Naive B cell (primary cell): ENCODE results near the gene NDST1. TPM values are rescaled to one million over a fixed set of nuclear protein-coding genes. Genes with fewer than 3 reads are reported as not detected.
A peak's percentile ranks its signal among the peaks of the same experiment; 100 is the strongest.

Experiments used
- ATAC-seq, 2 donors: fragments of 150-1000 bp; cut with Tn5 transposase; 2 replicates each; pipeline ENCODE4 v1.10.0; 2021; ENCODE audit warnings: low read depth in 2 of 2, mild to moderate bottlenecking in 2 of 2, moderate library complexity in 2 of 2
- DNase-seq: peaks from one replicate; pipeline ENCODE4 v3.0.0; 2022
- H3K27ac Mint-ChIP-seq, 6 donors: one replicate each; pipeline ENCODE4 v1.8.0; 2020 to 2022; ENCODE audit warnings: mild to moderate bottlenecking in 6 of 6, mixed read lengths in 6 of 6, moderate library complexity in 5 of 6, inconsistent platforms in 2 of 6
- H3K27me3 Mint-ChIP-seq, 3 donors: one replicate each; pipeline ENCODE4 v1.8.0; 2021 to 2022; ENCODE audit warnings: mixed read lengths in 3 of 3, mild to moderate bottlenecking in 1 of 3
- H3K36me3 Mint-ChIP-seq, 2 donors: one replicate each; pipeline ENCODE4 v1.8.0; 2020 to 2022; ENCODE audit warnings: mixed read lengths in 2 of 2, inconsistent platforms in 1 of 2, mild to moderate bottlenecking in 1 of 2
- H3K4me1 Mint-ChIP-seq, 3 donors: one replicate each; pipeline ENCODE4 v1.8.0; 2020 to 2022; ENCODE audit warnings: mixed read lengths in 3 of 3, inconsistent platforms in 1 of 3, mild to moderate bottlenecking in 1 of 3, moderate library complexity in 1 of 3
- H3K4me3 Mint-ChIP-seq, 8 donors: one replicate each; pipeline ENCODE4 v1.8.0; 2020 to 2022; ENCODE audit warnings: mild to moderate bottlenecking in 8 of 8, mixed read lengths in 8 of 8, moderate library complexity in 8 of 8, inconsistent platforms in 2 of 8
- H3K9me3 Mint-ChIP-seq, 7 donors: one replicate each; pipeline ENCODE4 v1.8.0; 2020 to 2022; ENCODE audit warnings: mixed read lengths in 7 of 7, mild to moderate bottlenecking in 5 of 7, inconsistent platforms in 2 of 7, moderate library complexity in 1 of 7
- polyA plus RNA-seq, 6 donors: library from polyadenylated mRNA; unstranded; fragments of 300-500 nt; fragmentation: Illumina TruSeq; gene quantifications; one replicate each; pipeline ENCODE4 v1.2.3, GENCODE V29; 2021; ENCODE audit warnings: low read depth in 6 of 6

The NDST1 gene
- polyA plus RNA-seq, 6 donors from 2014 or later = 0.38 to 1.8 (median 0.73) TPM

DNA sequence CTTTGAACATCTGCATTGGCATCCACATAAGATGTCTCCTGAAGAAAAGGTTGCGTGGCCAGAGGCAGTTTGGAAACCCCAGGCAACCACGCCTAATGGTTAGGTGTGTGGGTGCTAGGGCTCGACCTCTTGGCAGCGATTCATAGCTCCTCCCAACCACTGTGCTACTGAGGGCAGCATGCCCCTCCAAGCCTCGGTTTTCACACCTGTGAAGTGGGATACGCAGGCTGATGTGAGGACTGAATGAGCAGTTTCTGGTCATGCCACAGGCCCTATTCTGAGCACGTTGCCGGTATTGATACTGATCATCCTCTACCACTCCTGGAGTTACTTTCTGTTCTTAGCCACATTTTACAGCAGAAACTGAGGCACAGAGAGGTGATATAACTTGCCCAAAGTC, 19.1 kb downstream of the NDST1 start:
- Mint-ChIP-seq H3K4me3 (no peak overlapping the region), H3K27me3 (no peaks in the 10 kb centered on the region), H3K9me3 (no peaks in the 10 kb centered on the region), H3K4me1 (no peaks in the 10 kb centered on the region), H3K36me3 (no peaks in the 10 kb centered on the region), H3K27ac (no peak overlapping the region)
- DNase-seq (no peak), ATAC-seq (no peak)

DNA sequence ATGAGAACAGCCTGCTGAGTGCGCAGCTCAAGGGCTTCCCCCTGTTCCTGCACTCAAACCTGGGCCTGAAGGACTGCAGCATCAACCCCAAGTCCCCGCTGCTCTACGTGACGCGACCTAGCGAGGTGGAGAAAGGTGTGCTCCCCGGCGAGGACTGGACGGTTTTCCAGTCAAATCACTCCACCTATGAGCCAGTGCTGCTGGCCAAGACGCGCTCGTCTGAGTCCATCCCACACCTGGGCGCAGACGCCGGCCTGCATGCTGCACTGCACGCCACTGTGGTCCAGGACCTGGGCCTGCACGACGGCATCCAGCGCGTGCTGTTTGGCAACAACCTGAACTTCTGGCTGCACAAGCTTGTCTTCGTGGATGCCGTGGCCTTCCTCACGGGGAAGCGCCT, 19.9 kb downstream of the NDST1 start:
- H3K4me3 Mint-ChIP-seq = no peak overlapping the region
- ATAC-seq = no peak
- H3K36me3 Mint-ChIP-seq = no peaks in the 10 kb centered on the region
- DNase-seq = no peak
- peak overlapping the region in 1 of 6 donors; percentile 51 for H3K27ac Mint-ChIP-seq
- no peaks in the 10 kb centered on the region for H3K9me3 Mint-ChIP-seq
- no peaks in the 10 kb centered on the region for H3K27me3 Mint-ChIP-seq
- H3K4me1 Mint-ChIP-seq = no peaks in the 10 kb centered on the region

DNA sequence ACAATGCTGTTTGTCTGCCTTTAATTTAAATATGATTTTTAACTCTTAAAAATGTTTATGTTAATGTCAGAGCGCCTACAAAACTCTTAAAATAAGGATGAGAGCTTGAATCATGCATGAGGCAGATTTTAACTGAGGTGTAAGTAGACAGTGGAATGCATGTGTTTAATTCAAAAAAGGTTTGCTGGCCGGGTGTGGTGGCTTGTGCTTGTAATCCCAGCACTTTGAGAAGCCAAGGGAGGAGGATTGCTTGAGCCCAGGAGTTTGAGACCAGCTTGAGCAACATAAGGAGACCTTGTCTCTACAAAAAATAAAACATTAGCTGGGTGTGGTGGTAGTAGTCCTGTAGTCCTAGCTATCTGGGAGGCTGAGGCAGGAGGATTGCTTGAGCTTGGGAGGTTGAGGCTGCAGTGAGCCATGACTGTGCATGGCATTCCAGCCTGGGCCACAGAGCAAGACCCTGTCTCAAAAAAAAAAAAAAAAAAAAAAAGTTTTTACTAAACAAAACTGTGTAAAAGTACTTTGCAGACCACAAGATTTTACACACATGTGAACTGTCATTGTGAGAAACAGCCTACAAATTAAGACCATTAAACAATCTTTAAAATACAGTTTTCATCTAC, 21.1 kb downstream of the NDST1 start:
- DNase-seq (no peak), ATAC-seq (no peak)
- H3K4me3 Mint-ChIP-seq = no peak overlapping the region
- H3K27me3 Mint-ChIP-seq = no peaks in the 10 kb centered on the region
- H3K9me3 Mint-ChIP-seq = no peaks in the 10 kb centered on the region
- H3K27ac Mint-ChIP-seq = no peak overlapping the region
- H3K36me3 Mint-ChIP-seq = no peaks in the 10 kb centered on the region
- H3K4me1 Mint-ChIP-seq = no peaks in the 10 kb centered on the region

DNA sequence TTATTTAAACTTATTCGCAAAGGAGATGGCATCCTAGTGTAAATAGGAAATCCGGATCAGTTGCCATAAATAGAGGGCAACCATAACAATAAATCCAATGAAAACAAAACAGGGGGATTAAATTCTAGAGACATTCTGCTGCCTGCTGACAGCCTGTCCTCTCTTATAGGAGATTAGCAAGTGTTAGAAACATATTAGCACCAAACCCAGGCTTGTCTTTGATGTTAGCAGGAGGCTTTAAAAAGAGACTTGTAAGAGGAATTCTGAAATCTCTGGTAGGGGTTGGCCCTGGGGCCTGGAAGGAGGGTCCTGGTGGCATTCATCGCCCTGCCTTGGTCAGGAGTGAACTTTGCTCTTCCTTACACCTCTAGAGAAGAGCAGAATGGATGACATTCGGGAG, 21.6 kb downstream of the NDST1 start:
- DNase-seq (no peak), ATAC-seq (no peak)
- H3K27me3 Mint-ChIP-seq = no peaks in the 10 kb centered on the region
- no peak overlapping the region for H3K4me3 Mint-ChIP-seq
- no peaks in the 10 kb centered on the region for H3K4me1 Mint-ChIP-seq
- no peaks in the 10 kb centered on the region for H3K9me3 Mint-ChIP-seq
- no peak overlapping the region for H3K27ac Mint-ChIP-seq
- no peaks in the 10 kb centered on the region for H3K36me3 Mint-ChIP-seq

DNA sequence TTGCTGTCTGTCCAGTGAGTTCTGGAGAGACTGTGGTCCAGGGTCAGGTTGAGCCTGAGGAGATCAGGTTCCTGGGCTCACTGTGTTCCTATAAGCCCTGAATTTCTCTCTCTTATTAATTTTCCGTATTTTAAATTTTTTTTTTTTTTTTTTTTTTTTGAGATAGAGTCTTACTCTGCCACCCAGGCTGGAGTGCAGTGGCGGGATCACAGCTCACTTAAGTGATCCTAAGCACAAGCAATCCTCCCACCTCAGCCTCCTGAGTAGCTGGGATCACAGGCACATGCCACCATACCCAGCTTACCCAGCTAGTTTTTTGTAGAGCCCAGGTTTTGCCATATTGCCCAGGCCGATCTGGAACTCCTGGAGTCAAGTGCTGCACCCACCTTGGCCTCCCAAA, 22.5 kb downstream of the NDST1 start:
- Mint-ChIP-seq H3K4me1 (no peaks in the 10 kb centered on the region), H3K4me3 (no peak overlapping the region), H3K36me3 (no peaks in the 10 kb centered on the region), H3K27me3 (no peaks in the 10 kb centered on the region), H3K27ac (peak overlapping the region in 2 of 6 donors; percentile 37 to 53), H3K9me3 (no peaks in the 10 kb centered on the region)
- DNase-seq = no peak
- ATAC-seq = no peak

DNA sequence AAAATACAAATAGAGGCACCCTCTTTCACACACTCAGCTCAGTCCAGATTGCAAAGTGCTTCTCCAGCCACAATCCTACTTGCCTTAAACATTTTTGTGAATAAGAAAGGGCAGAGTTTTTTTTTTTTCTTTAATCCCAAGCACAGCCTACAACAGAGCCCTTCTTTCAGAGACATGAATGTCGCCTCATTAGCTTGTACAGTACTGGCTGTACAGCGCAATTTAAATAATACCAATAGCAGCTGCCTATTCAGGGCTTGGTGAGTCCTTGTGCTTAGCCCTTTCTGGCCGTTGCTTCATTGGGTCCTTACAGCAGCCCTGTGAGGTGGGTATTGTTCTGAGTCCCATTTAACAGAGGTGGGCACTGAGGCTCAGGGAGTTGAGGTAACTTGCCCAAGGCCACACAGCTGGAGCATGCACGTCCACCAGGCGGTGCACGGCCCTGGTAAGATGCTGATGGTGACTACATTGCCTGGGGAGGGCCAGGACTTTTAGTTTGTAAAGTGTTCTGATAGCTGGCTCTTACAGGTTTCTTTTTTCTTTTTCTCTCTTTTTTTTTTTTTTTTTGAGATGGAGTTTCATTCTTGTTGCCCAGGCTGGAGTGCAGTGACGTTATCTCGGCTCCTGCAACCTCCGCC, 23.1 kb downstream of the NDST1 start:
- no peak for ATAC-seq

DNA sequence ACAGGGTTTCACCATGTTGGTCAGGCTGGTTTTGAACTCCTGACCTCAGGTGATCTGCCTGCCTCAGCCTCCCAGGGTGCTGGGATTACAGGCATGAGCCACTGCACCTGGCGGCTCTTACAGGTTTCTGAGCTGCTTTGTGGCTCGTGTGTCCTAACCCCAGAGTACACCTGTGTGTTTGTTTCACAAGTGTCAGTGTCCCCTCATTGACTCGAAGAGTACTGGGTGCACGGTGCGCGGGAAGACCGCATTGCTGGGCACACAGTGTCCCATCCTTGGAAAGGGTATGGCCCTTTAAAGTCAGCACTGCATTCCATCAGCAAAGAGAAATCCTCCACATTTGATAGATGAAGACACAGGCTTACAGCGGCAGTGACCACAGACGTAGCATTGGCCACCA, 23.8 kb downstream of the NDST1 start:
- Mint-ChIP-seq H3K27me3 (no peaks in the 10 kb centered on the region), H3K27ac (no peak overlapping the region), H3K36me3 (no peaks in the 10 kb centered on the region), H3K4me3 (no peak overlapping the region), H3K9me3 (no peaks in the 10 kb centered on the region), H3K4me1 (no peaks in the 10 kb centered on the region)
- DNase-seq = no peak
- ATAC-seq = no peak

More for the DNA sequence above, 23.1 kb downstream of the NDST1 start:
- Mint-ChIP-seq H3K9me3 (no peaks in the 10 kb centered on the region), H3K27me3 (no peaks in the 10 kb centered on the region), H3K4me3 (no peak overlapping the region), H3K27ac (no peak overlapping the region), H3K36me3 (no peaks in the 10 kb centered on the region), H3K4me1 (no peaks in the 10 kb centered on the region)
- DNase-seq = no peak

DNA sequence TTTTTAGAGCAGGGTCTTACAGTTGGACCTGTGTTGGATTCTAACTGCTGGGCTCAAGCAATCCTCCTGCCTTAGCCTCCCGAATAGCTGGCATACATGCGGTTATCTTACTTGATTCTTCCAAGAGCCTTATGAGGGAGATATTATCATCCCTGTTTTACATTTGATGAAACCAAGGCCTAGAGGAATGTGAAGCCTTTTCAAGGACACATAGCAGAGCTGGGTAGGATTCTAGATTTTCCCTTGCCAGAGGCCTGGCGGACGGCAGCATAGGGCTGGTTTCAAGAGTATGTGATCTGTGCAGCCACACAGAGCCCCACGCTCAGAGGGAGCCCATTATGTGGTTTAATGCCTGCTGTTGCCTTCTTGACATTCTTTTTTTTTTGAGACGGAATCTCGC, 24.2 kb downstream of the NDST1 start:
- peaks cover 0 to 3% (median 0%) of the 10 kb centered on the region in 7 donors for H3K9me3 Mint-ChIP-seq
- H3K4me3 Mint-ChIP-seq = no peak overlapping the region
- H3K4me1 Mint-ChIP-seq = no peaks in the 10 kb centered on the region
- H3K27me3 Mint-ChIP-seq = no peaks in the 10 kb centered on the region
- no peak for DNase-seq
- no peak for ATAC-seq
- no peaks in the 10 kb centered on the region for H3K36me3 Mint-ChIP-seq
- H3K27ac Mint-ChIP-seq = no peak overlapping the region

DNA sequence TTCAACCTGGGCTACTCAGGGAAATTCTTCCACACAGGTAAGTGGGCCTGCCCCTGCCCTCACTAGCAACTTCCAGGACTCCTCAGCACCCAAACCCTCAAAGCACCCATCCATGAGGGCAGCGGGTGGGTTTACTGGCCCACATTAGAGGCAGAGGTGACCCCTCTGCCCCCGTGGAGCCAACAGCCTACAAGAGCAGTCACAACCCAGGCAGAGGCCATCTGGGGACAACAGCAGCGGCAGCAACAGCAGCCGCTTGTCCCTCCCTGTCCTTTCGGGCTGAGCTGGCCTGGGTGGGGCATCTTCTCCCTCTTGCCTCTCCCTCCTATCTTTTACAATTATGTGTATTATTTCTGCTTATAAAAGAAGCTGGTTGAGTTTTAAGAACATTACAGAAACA, 25.1 kb downstream of the NDST1 start:
- ATAC-seq (no peak), DNase-seq (no peak)
- peaks cover 0 to 4% of the 10 kb centered on the region in 2 donors for H3K36me3 Mint-ChIP-seq
- no peaks in the 10 kb centered on the region for H3K4me1 Mint-ChIP-seq
- peaks cover 0 to 10% (median 0%) of the 10 kb centered on the region in 7 donors for H3K9me3 Mint-ChIP-seq
- no peak overlapping the region for H3K27ac Mint-ChIP-seq
- H3K4me3 Mint-ChIP-seq = no peak overlapping the region
- H3K27me3 Mint-ChIP-seq = no peaks in the 10 kb centered on the region

DNA sequence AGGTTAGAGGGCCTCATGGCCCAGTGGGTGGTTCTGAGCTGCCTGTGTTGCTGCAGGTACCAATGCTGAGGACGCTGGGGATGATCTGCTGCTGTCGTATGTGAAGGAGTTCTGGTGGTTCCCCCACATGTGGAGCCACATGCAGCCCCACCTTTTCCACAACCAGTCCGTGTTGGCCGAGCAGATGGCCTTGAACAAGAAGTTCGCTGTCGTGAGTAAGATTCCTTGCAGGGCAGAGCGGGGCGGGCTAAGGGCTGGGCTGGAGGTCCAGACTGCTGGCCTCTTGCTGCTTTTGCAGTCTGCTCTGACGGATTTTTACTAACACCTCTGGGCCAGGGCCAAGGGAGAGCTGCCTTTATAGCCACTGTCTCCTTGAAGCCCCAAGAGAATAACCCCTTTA, 26.9 kb downstream of the NDST1 start:
- Mint-ChIP-seq H3K27me3 (no peaks in the 10 kb centered on the region), H3K9me3 (peaks cover 0 to 10% (median 0%) of the 10 kb centered on the region in 7 donors), H3K27ac (no peak overlapping the region), H3K4me1 (no peaks in the 10 kb centered on the region), H3K36me3 (peaks cover 0 to 4% of the 10 kb centered on the region in 2 donors), H3K4me3 (no peak overlapping the region)
- ATAC-seq = no peak
- DNase-seq = no peak

DNA sequence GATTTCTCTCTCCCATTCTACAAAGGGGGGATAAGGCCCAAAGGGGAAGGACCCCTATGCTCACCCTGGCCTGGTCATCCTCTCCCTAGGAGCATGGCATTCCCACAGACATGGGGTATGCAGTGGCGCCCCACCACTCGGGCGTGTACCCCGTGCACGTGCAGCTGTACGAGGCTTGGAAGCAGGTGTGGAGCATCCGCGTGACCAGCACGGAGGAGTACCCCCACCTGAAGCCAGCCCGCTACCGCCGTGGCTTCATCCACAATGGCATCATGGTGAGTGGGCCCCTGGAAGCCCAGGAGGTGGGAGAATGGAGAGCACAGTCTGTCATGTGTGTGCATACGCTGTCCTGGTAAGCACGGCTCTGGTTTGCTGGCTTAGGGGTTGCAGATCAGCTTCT, 27.7 kb downstream of the NDST1 start:
- H3K27me3 Mint-ChIP-seq = no peaks in the 10 kb centered on the region
- peaks cover 0 to 10% (median 0%) of the 10 kb centered on the region in 7 donors for H3K9me3 Mint-ChIP-seq
- H3K4me3 Mint-ChIP-seq = no peak overlapping the region
- no peak for DNase-seq
- H3K27ac Mint-ChIP-seq = peak overlapping the region in 1 of 6 donors; percentile 60
- H3K4me1 Mint-ChIP-seq = no peaks in the 10 kb centered on the region
- peaks cover 0 to 4% of the 10 kb centered on the region in 2 donors for H3K36me3 Mint-ChIP-seq
- ATAC-seq = no peak

DNA sequence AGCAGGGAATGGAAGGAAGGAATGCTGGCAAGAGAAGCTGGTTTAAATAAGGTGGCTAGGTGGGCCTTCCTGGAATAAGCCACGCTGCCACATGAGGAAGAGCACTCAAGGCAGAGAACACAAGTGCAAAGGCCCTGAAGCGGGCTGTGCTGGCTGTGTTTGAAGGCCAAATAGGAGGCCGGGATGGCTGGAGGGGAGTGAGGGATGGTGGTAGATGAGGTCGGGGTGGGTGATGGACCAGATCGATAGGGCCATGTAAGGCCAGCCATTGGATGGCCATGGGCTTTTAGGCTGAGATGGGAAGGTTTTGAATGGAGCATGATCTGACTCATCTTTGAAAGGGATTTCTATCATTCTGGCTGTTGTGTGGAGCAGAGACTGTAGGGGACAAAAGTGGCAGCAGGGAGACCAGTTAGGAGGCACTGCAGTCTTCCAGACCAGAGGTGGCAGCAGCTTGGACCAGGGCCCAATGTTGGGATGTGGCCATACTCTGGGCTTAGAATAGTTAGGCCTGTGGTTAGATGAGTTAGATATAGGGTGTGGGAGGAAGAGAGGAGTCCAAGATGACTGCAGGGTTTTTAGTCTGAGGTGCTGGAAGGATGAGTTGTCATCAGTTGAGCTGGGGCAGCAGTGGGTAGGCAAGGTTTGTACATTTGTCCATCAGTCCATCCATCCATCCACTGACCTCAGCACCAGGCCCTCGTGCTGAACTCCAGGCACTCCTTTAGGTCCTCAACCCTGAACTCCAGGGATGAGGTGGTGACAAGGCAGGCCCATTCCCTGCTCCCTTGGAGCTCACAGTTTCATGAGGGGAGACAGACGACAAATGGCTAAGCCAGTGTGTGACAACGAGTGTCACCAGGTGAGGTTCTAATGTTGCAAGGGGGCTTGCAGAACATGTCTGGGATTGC, 30.3 kb downstream of the NDST1 start:
- no peaks in the 10 kb centered on the region for H3K27me3 Mint-ChIP-seq
- no peaks in the 10 kb centered on the region for H3K4me1 Mint-ChIP-seq
- H3K27ac Mint-ChIP-seq = peak overlapping the region in 1 of 6 donors; percentile 3
- H3K9me3 Mint-ChIP-seq = peaks cover 0 to 10% (median 0%) of the 10 kb centered on the region in 7 donors
- H3K36me3 Mint-ChIP-seq = peaks cover 0 to 4% of the 10 kb centered on the region in 2 donors
- DNase-seq = no peak
- no peak for ATAC-seq
- H3K4me3 Mint-ChIP-seq = no peak overlapping the region

DNA sequence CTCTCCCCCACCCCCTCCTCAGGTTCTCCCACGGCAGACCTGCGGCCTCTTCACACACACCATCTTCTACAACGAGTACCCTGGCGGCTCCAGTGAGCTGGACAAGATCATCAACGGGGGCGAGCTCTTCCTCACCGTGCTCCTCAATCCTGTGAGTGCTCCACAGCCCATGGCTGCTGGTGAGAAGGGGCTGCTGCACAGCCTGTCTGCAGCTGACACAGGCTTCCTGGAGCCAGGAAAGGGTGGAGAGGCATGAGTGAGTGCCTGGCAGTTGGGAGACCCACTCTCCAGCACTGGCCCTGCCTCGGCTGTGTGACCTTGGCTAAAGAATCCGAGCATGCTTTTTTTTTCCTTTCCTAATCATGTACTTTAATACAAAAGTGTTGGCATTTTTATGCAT, 31.3 kb downstream of the NDST1 start:
- no peaks in the 10 kb centered on the region for H3K27me3 Mint-ChIP-seq
- H3K4me1 Mint-ChIP-seq = no peaks in the 10 kb centered on the region
- H3K4me3 Mint-ChIP-seq = no peak overlapping the region
- peaks cover 0 to 4% of the 10 kb centered on the region in 2 donors for H3K36me3 Mint-ChIP-seq
- DNase-seq (no peak), ATAC-seq (no peak)
- peaks cover 0 to 10% (median 0%) of the 10 kb centered on the region in 7 donors for H3K9me3 Mint-ChIP-seq
- no peak overlapping the region for H3K27ac Mint-ChIP-seq

DNA sequence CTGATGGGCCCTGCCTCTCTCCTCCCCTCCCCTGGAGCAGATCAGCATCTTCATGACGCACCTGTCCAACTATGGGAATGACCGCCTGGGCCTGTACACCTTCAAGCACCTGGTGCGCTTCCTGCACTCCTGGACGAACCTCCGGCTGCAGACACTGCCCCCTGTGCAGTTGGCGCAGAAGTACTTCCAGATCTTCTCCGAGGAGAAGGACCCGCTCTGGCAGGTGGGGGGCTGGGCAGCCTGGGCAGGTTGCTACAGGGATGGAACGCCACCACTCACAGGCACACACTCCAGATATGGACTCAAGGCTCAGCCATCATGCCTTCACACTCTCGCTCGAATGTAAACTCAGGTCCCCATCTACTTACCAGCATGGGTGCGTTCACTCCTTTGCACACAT, 32.1 kb downstream of the NDST1 start:
- ATAC-seq = no peak
- no peak for DNase-seq
- H3K27ac Mint-ChIP-seq = no peak overlapping the region
- H3K4me1 Mint-ChIP-seq = peaks cover 0 to under 1% (median 0%) of the 10 kb centered on the region in 3 donors
- no peak overlapping the region for H3K4me3 Mint-ChIP-seq
- peaks cover 0 to 10% (median 0%) of the 10 kb centered on the region in 7 donors for H3K9me3 Mint-ChIP-seq
- no peaks in the 10 kb centered on the region for H3K27me3 Mint-ChIP-seq
- H3K36me3 Mint-ChIP-seq = peaks cover 0 to 4% of the 10 kb centered on the region in 2 donors
